Sigmoid colon (tissue), 4 donors: ENCODE results near the gene ACOXL.

ENCODE experiments used
- CTCF ChIP-seq, 4 experiments: fragments of 450-650 bp in 3 of 4; fragments of 200-600 bp in 1 of 4; IDR thresholded peaks; one replicate each; pipeline ENCODE4 v1.5.1; 2016 to 2019; ENCODE audit warnings: antibody characterized with exemption in 4 of 4, mild to moderate bottlenecking in 3 of 4, moderate library complexity in 2 of 4
- POLR2A ChIP-seq, 2 donors: fragments of 450-650 bp; IDR thresholded peaks; one replicate each; pipeline ENCODE4 v1.6.1; 2016; ENCODE audit warnings: antibody characterized with exemption in 2 of 2, mild to moderate bottlenecking in 2 of 2, moderate library complexity in 2 of 2
- POLR2AphosphoS5 ChIP-seq, 4 donors: sonication (generic); formaldehyde crosslinking; IDR thresholded peaks; one replicate each; pipeline ENCODE4 v1.6.1; 2017; ENCODE audit warnings: antibody characterized with exemption in 4 of 4

- TF ChIP-seq CTCF (IDR thresholded peaks at IDR 0.05): no peak
- no peak for TF ChIP-seq POLR2A (IDR thresholded peaks at IDR 0.05)
- no peak for TF ChIP-seq POLR2AphosphoS5 (IDR thresholded peaks at IDR 0.05)
Measured at GRCh38 chr2:110702514-110703380, 29.6 kb upstream of the ACOXL start.
